Cardiac septum (tissue), 1 donor: ENCODE data around the gene BNIP3. TPM values are rescaled to one million over a fixed set of nuclear protein-coding genes. Genes with fewer than 3 reads are reported as not detected.
A peak's percentile ranks its signal among the peaks of the same experiment; 100 is the strongest.

Experiments
- DNase-seq: peaks from one replicate; pipeline ENCODE4 v3.0.0-alpha.2; 2020; ENCODE audit warnings: low spot score
- intact Hi-C: fragments of 100-400 bp; cut with DNase I; formaldehyde crosslinking; loops from one replicate; pipeline ENCODE4 v1.14.0; 2022
- long read RNA-seq: library from polyadenylated mRNA; unstranded; transcript quantifications from one replicate; pipeline ENCODE4 v2.0.0, GENCODE V29; 2021
- total RNA-seq: library from RNA; stranded (reverse); fragmentation: NEBNext Ultra II Directional; extraction: Animal tissue kit (Norgen Biotek cat#: 25700); gene quantifications from one replicate; pipeline ENCODE4 v1.2.1, GENCODE V29; 2021
- donor health status: DM: no; HTN: no; CAD: no.

BNIP3 gene
- total RNA-seq = 112 TPM
- long read RNA-seq, transcript BNIP3-201 (6 exons, 2,861 nt) = major isoform, 392 of 544 reads
- long read RNA-seq, partial matches to known transcripts = 140 of 544 reads
- long read RNA-seq, other reads (novel, unspliced or antisense) = 10 of 544 reads

GRCh38 chr10:131981429-131982184 is at the start of gene BNIP3:
TSS of gene BNIP3 (minus strand) at chr10:131981923. CDS start at chr10:131981806, 117 bp downstream.
- peak; percentile 95 for DNase-seq
- intact Hi-C loops = loop anchor here (5.0 kb wide), 2 partner anchors 41 to 79 kb away; partner anchors contain the start of gene PPP2R2D

GRCh38 chr10:132030898-132031463 is 49.3 kb upstream of the BNIP3 start:
- DNase-seq = no peak
- intact Hi-C loops = no loop called here

GRCh38 chr10:132028706-132029105 is 47.0 kb upstream of the BNIP3 start:
- intact Hi-C loops = no loop called here
- no peak for DNase-seq

- intact Hi-C loops = no loop called here
- no peak for DNase-seq
Measured at GRCh38 chr10:132027423-132027983, 45.8 kb upstream of the BNIP3 start.

GRCh38 chr10:132023092-132023811 is 41.5 kb upstream of the BNIP3 start:
- intact Hi-C loops = loop anchor here (1.0 to 5.0 kb wide), 4 partner anchors 41 to 138 kb away; partner anchors contain the start of genes BNIP3 and PPP2R2D
- DNase-seq = peak; percentile 91

- intact Hi-C loops = loop anchor here (5.0 kb wide), 3 partner anchors 40 to 120 kb away; partner anchors contain the start of genes BNIP3 and PPP2R2D
- DNase-seq = peak; percentile 43
Measured at GRCh38 chr10:132022241-132022640, 40.5 kb upstream of the BNIP3 start.

GRCh38 chr10:132021504-132022143 is 39.9 kb upstream of the BNIP3 start:
- peak; percentile 61 for DNase-seq
- intact Hi-C loops = loop anchor here (5.0 kb wide), 3 partner anchors 39 to 121 kb away; partner anchors contain the start of genes BNIP3 and PPP2R2D

- intact Hi-C loops = loop anchor here (5.0 kb wide), 3 partner anchors 39 to 121 kb away; partner anchors contain the start of genes BNIP3 and PPP2R2D
- peak; percentile 69 for DNase-seq
Measured at GRCh38 chr10:132021046-132021445, 39.3 kb upstream of the BNIP3 start.

GRCh38 chr10:132020456-132020855 is 38.7 kb upstream of the BNIP3 start:
- peak; percentile 61 for DNase-seq
- intact Hi-C loops = loop anchor here (5.0 kb wide), 3 partner anchors 38 to 122 kb away; partner anchors contain the start of genes BNIP3 and PPP2R2D

- intact Hi-C loops = no loop called here
- DNase-seq = peak; percentile 43
Measured at GRCh38 chr10:132019366-132019765, 37.6 kb upstream of the BNIP3 start.

- DNase-seq = peak; percentile 55
- intact Hi-C loops = no loop called here
Measured at GRCh38 chr10:132018446-132018845, 36.7 kb upstream of the BNIP3 start.

- DNase-seq = peak; percentile 22
- intact Hi-C loops = no loop called here
Measured at GRCh38 chr10:132016514-132016913, 34.8 kb upstream of the BNIP3 start.

GRCh38 chr10:132011445-132011844 is 29.7 kb upstream of the BNIP3 start:
- intact Hi-C loops = no loop called here
- DNase-seq = no peak

GRCh38 chr10:132011024-132011423 is 29.3 kb upstream of the BNIP3 start:
- no peak for DNase-seq
- intact Hi-C loops = no loop called here

GRCh38 chr10:132010483-132010882 is 28.8 kb upstream of the BNIP3 start:
- intact Hi-C loops = no loop called here
- DNase-seq = no peak

GRCh38 chr10:132009575-132009974 is 27.9 kb upstream of the BNIP3 start:
- intact Hi-C loops = no loop called here
- DNase-seq = no peak

GRCh38 chr10:132007681-132008080 is 26.0 kb upstream of the BNIP3 start:
- DNase-seq = no peak
- intact Hi-C loops = no loop called here

- intact Hi-C loops = no loop called here
- no peak for DNase-seq
Measured at GRCh38 chr10:132006966-132007365, 25.2 kb upstream of the BNIP3 start.

- DNase-seq = no peak
- intact Hi-C loops = no loop called here
Measured at GRCh38 chr10:132005147-132005546, 23.4 kb upstream of the BNIP3 start.
